ENCODE measurements around the gene CCDC178. TPM values are rescaled to one million over a fixed set of nuclear protein-coding genes. Genes with fewer than 3 reads are reported as not detected.
"Not testable (repeated sequence)": the region's sequence is repeated elsewhere in the genome, so short reads cannot be mapped to it uniquely, and the experiment has no call there.

Gene CCDC178
- total RNA-seq, 1 donor from 2014 or later, result 0.53 TPM

DNA sequence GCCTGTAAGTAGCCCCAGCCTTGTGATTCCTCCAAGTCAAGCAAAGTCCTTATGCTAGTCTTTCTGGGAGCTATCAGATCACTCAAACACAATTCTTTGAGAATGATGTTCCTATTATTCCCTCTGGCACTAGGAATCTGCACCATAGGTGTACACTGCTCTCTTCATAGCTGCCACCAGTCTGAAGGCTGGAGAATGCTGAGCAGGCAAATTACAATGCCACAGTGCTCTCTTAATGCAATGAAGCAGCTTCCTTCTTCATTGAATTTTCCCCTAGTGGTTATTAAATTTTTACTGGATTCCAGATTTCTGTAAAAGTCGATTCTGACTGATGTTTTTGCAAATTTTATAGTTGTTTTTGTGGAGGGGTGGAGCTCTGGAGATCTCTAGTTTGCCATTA lies 84.8 kb downstream of the CCDC178 start:
- H3K4me3 ChIP-seq (ENCODE audit: low read depth, low read length), result no peak overlapping the region
- FAIRE-seq, result no peak
- no peaks in the 10 kb centered on the region for H3K36me3 ChIP-seq (ENCODE audit: control insufficient read depth, insufficient read depth, low read length)
- TF ChIP-seq, protein P1, sequence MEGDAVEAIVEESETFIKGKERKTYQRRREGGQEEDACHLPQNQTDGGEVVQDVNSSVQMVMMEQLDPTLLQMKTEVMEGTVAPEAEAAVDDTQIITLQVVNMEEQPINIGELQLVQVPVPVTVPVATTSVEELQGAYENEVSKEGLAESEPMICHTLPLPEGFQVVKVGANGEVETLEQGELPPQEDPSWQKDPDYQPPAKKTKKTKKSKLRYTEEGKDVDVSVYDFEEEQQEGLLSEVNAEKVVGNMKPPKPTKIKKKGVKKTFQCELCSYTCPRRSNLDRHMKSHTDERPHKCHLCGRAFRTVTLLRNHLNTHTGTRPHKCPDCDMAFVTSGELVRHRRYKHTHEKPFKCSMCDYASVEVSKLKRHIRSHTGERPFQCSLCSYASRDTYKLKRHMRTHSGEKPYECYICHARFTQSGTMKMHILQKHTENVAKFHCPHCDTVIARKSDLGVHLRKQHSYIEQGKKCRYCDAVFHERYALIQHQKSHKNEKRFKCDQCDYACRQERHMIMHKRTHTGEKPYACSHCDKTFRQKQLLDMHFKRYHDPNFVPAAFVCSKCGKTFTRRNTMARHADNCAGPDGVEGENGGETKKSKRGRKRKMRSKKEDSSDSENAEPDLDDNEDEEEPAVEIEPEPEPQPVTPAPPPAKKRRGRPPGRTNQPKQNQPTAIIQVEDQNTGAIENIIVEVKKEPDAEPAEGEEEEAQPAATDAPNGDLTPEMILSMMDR (IDR thresholded peaks at IDR 0.05; ENCODE audit: insufficient read depth, low read length, severe bottlenecking), result no peak
- H3K27me3 ChIP-seq (ENCODE audit: control insufficient read depth, insufficient read depth, low read length), result no peaks in the 10 kb centered on the region
- DNase-seq (ENCODE audit: low read depth), result no peak

DNA sequence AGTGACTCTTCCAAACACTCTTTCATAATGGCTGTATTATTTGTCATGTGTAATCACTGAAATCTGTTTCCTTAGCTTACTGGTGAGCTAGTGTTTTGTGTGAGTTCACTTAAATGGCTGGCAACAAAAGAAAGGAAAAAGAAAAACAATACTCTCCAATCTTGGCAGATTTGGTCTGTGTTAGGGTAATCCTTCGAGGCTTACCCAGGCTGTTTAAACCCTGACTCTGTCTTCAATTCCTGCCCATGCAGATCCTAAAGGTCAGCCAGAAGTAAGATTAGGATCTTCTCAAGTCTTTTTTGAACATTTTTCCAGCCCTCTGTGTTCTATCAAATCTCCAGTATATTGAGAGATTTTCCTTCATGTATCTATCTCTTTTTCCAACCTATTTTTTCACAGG lies 85.3 kb downstream of the CCDC178 start:
- peak; percentile 58 for DNase-seq (ENCODE audit: low read depth)

DNA sequence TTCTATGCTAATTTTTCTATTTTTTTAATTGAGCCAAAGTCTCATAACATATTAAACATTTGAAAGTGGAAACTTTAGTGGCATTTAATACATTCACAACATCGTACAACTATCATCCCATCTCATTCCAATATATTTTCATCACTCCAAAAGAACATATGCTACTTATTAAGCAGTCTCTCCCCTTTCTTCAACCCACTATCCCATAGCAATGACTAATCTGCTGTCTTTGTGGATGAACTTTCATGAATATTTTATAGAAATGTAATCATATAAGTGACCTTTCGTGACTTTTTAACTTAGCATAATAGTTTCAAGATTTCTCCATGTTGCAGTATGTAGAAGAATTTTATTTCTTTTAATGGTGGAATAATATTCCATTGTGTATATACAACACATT lies 90.3 kb downstream of the CCDC178 start:
- DNase-seq (ENCODE audit: low read depth) (no peak), FAIRE-seq (no peak)
- TF ChIP-seq, protein P1 (IDR thresholded peaks at IDR 0.05; ENCODE audit: insufficient read depth, low read length, severe bottlenecking), result no peak
- no peak overlapping the region for H3K4me3 ChIP-seq (ENCODE audit: low read depth, low read length)
- H3K27me3 ChIP-seq (ENCODE audit: control insufficient read depth, insufficient read depth, low read length), result no peaks in the 10 kb centered on the region
- no peaks in the 10 kb centered on the region for H3K36me3 ChIP-seq (ENCODE audit: control insufficient read depth, insufficient read depth, low read length)

More for the DNA sequence above, 85.3 kb downstream of the CCDC178 start:
- no peaks in the 10 kb centered on the region for H3K27me3 ChIP-seq (ENCODE audit: control insufficient read depth, insufficient read depth, low read length)
- no peak for FAIRE-seq
- TF ChIP-seq, protein P1 (IDR thresholded peaks at IDR 0.05; ENCODE audit: insufficient read depth, low read length, severe bottlenecking), result no peak
- H3K36me3 ChIP-seq (ENCODE audit: control insufficient read depth, insufficient read depth, low read length), result no peaks in the 10 kb centered on the region
- H3K4me3 ChIP-seq (ENCODE audit: low read depth, low read length), result no peak overlapping the region

DNA sequence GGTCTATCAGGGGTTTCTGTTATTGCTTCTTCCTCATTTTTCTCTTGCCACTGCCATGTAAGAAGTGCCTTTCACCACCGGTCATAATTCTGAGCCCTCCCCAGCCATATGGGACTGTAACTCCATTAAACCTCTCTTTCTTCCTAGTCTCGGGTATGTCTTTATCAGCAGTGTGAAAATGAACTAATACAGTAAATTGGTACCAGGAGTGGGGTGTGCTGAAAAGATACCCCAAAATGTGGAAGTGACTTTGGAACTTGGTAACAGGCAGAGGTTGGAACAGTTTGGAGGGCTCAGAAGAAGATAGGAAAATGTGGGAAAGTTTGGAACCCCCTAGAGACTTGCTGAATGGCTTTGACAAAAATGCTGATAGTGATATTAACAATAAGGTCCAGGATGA lies 100.8 kb downstream of the CCDC178 start:
- H3K36me3 ChIP-seq (ENCODE audit: control insufficient read depth, insufficient read depth, low read length); H3K27me3 ChIP-seq (ENCODE audit: control insufficient read depth, insufficient read depth, low read length); H3K4me3 ChIP-seq (ENCODE audit: low read depth, low read length); FAIRE-seq; DNase-seq (ENCODE audit: low read depth): not testable (repeated sequence)

DNA sequence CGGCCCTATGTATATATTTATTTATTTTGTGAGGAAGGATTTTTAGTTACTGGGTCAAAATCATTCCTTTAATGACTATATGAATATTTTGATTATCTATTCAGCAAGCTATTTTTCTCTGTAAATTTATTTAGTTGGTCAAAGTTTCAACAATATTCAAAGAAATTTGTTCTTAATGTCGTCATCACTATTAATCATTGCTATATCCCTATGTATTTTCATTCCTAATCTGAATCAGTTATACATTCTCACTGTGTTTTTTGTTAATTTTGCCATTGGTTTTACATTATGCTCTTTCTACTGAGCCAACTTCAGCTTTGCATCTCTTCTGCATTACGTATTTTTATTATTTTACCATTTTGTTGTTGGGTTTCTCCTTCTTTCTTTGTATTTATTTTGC lies 105.7 kb downstream of the CCDC178 start:
- no peak for FAIRE-seq
- H3K36me3 ChIP-seq (ENCODE audit: control insufficient read depth, insufficient read depth, low read length), result no peaks in the 10 kb centered on the region
- no peaks in the 10 kb centered on the region for H3K27me3 ChIP-seq (ENCODE audit: control insufficient read depth, insufficient read depth, low read length)
- DNase-seq (ENCODE audit: low read depth), result no peak
- no peak overlapping the region for H3K4me3 ChIP-seq (ENCODE audit: low read depth, low read length)
- TF ChIP-seq, protein P1 (IDR thresholded peaks at IDR 0.05; ENCODE audit: insufficient read depth, low read length, severe bottlenecking), result no peak

DNA sequence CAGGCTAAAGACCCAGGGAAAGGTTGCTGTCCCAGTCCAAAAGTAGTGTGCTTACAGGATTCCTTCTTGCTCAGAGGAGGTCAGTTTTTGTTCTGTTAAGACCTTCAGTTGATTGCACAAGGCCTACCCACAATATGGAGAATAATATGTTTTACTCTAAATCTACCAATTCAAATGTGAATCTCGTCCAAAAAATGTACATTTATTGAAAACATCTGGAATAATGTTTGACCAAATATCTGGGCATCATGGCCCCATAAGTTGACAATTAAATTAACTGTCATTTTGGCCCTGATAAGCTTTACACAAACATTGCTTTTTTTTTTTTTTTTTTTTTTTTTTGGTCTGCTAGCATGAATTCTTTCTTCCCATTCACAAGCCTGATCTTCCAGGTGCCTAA lies 109.8 kb downstream of the CCDC178 start:
- FAIRE-seq, result no peak
- DNase-seq (ENCODE audit: low read depth), result no peak
- TF ChIP-seq, protein P1 (IDR thresholded peaks at IDR 0.05; ENCODE audit: insufficient read depth, low read length, severe bottlenecking), result no peak

More for the DNA sequence above, 109.8 kb downstream of the CCDC178 start:
- Histone ChIP-seq H3K27me3 (ENCODE audit: control insufficient read depth, insufficient read depth, low read length) (no peaks in the 10 kb centered on the region), H3K4me3 (ENCODE audit: low read depth, low read length) (no peak overlapping the region), H3K36me3 (ENCODE audit: control insufficient read depth, insufficient read depth, low read length) (no peaks in the 10 kb centered on the region)
